GM19468 (cell line): ENCODE data around the gene RRP36.
"Not testable (repeated sequence)": the region's sequence is repeated elsewhere in the genome, so short reads cannot be mapped to it uniquely, and the experiment has no call there.

Experiments used
- ATAC-seq: cut with Tn5 transposase; IDR thresholded peaks from one replicate; pipeline ENCODE4 v1.9.1; 2021; ENCODE audit warnings: mild to moderate bottlenecking, moderate library complexity, moderate number of reproducible peaks; ENCODE audit not compliant: unreplicated experiment; ENCODE audit errors: extremely low read depth

RRP36 gene

DNA sequence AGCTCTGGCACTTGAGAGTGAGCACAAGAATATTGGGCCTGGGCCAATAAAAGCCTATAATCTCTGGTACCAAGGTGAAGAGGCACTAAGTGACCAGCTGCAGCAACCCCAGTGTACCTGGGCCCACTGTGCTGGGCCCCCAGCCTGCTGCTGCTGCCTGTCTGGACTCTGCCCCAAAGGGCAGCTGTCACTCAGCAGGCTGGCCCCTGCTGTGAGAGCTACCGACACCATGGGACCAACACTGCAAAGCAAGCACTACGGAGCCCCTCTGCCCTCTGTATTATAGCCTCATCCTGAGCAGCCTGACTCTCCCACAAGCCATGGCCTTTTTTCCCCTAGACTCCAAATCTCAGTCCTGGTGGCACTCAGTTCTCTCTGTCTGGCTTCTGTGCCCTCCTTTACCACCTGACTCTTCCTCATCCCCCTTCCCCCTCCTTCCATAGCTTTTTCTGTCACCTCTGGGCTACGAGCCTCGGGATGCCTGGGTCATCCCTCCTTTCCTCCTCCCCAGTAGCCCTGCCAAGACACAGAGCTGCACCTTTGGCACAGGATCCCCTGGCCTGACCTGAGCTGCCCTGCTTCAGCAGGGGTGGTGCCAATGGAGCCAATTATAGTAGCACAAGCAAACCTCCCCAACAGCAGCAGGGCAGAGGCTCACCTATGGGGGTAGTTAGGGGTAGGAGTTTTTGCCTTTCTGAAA lies 14.2 kb downstream of the RRP36 start:
- ATAC-seq, result no peak

DNA sequence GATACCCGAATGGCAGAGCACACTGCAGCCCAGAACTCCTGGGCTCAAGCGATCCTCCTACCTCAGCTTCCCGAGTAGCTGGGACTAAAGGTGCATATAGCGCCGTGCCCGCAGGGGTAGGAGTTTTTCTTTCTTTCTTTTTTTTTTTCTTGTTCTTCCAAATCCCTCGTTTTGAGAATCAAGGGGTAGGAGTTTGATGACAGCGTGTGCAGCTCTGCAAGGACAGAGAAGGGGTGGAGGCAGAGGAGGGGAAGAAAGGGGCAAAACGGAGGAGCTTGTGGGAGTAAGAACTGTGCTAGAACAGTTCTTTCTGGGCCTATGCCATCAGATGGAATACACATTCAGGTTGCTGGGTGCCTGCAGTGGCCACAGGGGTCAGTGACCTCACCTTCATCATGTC lies 15.3 kb downstream of the RRP36 start:
- ATAC-seq, result no peak

GRCh38 chr6:43037197-43037596 lies 15.8 kb downstream of the RRP36 start:
- ATAC-seq, result no peak

GRCh38 chr6:43037706-43038105 lies 16.3 kb downstream of the RRP36 start:
- no peak for ATAC-seq

GRCh38 chr6:43038727-43039126 lies 17.3 kb downstream of the RRP36 start:
- ATAC-seq, result no peak

DNA sequence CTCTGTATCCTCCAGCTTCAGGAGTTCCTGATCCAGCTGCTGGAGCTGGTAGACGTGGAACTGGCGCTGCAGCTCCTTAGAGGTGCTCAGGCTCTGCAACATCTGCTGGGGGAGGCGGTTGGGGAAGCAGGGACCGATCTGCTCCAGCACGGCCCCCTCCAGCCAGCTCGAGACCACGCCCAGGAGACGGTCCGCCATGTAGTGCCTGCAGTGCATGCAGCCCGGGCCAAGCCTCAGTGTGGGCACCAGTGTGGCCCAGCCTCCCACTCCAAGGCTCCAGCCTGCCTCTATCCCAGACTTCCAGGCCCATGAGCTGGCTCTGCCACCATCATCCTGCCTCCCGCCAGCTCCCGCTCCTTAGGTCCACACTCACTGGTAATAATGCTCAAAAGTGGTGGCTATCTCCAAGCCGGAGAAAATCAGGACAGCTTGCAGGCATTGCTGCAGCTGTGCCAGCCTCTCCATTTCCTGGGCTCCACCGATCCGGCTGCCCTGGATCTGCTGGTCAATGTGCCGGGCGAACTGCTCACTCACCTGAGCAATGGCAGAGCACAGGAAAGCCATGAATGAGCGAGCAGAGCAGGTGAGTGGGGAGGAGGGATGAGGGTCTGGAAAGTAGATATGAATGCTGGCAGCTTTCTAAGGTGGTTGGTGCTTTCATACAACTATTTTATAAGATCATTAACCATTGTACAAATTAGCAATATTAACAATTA lies 19.3 kb downstream of the RRP36 start:
- ATAC-seq, result no peak

GRCh38 chr6:43041475-43041874 lies 20.1 kb downstream of the RRP36 start:
- ATAC-seq, result not testable (repeated sequence)

DNA sequence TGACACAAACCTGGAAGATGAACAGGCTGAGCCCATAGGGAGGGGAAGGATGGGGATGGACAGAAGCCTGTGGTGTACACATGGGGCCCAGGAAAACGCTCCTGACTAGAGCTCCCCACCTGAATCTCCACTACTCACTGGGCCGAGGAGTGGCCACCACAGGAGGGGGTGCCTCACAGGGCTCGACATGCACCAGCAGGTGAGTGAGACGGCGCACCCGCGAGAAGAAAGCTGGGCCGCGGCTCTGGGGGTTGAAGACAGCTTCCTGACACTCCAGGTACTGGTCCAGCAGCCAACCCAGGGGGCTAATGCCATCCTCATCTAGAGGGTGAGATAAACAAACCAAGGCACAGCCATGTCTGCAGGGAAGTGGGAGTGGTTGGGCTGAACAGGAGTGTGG lies 21.9 kb downstream of the RRP36 start:
- no peak for ATAC-seq

DNA sequence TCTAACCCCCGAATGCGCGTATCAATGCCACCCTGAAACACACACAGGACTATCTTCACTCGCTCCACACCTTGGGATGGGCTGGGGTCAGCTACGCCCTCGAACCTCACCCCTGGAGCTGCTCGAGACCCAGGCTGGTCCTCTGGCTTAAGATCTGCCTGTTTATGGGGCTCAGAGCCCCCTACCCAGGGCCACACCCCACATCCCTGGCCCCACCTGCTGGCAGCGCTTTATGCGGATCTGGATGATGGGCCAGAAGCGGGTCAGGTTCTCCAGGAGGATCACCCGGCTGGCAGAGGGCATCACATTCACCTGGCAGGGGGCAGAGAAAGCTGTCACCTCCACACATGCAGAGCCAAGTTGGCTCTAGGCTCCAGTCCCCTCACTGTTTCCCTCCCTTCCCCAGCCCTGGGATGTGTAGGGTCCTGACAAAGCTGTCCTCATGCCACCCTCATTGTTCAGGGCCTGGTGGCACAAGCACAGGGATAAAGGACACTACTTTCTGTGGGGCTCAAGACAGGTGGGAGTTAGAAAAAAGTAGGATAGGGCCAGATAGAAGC lies 24.0 kb downstream of the RRP36 start:
- no peak for ATAC-seq

DNA sequence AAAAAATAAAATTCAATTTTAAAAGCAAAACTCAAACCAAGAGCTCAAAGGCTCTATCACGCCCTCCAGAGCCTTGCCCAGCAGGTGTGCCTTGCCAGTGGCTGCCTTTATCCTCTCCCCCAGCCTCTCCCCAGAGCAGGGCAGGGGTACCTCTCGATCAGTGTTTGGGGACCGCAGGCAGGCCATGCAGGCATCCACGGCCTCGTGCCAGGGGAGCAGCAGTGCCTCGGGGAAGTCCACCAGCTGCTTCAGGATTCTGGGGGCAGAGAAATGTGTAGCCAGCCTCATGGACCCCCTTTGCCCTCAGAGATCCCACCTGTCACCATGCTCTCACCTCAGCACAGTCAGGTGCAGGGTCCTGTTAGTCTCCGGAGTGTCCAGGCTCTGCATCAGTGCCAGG lies 26.6 kb downstream of the RRP36 start:
- no peak for ATAC-seq

- ATAC-seq, result no peak
Measured at GRCh38 chr6:43050981-43051380, 29.6 kb downstream of the RRP36 start.

DNA sequence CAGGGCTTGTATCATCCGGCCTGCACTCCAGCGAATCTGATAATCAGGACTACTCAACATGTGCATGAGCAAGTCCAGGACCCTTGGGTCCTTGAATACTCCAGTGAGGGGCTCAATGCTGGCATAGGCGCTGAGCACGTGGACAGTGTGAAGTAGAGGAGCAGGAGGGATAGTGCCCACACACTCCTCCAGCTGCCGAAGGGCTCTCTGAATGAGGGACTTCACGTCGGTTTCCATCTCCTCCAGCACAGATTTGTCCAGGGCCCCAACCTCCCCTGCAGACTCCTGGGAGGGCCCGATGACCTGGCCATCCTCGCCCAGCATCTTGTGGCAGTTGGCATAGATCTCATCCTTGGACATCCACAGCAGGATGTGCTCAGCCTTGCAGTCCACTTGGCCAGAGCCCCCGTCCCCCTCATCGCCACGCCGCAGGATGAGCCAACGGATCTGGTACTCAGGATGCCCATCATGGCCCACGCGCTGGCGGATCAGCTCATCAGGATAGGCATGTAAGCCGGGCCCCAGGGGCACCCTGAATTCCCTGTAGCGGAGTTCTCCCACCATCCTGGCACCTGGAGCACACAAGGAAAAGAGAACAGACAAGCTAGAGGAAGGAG lies 30.9 kb downstream of the RRP36 start:
- no peak for ATAC-seq

DNA sequence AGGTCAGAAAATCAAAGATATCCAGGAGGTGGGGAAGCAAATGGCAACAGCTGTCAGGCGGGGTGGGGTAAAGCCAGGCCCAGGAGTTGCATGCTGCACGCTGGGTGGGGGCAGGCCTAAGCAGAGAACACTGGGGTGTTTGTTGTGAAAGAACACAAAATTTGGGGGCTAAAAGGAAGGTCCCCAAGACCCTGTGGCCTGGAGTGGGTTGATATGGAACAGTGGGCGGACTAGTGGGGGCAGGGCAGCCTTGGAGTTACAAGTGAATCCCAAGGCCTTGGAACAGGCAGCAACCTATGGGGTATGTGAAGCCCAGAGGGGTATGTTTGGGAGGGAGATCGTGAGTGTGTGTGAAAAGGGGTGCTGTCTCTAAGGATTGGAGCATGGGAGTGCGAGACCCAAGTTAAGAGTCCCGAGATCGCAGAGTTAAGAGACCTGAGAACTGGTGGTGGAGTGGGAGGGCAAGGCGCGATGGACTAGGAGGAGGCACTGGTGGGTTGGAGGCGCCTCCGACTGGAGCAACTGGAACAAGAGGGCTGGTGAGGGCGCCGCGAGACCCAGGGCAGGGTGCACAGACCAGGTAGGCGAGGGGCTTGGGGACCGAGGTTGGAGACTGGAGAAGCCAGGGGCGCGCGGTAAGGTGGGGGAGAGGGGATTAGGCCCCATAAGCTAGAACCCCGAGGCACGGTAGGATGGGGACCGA lies 31.6 kb downstream of the RRP36 start:
- no peak for ATAC-seq

DNA sequence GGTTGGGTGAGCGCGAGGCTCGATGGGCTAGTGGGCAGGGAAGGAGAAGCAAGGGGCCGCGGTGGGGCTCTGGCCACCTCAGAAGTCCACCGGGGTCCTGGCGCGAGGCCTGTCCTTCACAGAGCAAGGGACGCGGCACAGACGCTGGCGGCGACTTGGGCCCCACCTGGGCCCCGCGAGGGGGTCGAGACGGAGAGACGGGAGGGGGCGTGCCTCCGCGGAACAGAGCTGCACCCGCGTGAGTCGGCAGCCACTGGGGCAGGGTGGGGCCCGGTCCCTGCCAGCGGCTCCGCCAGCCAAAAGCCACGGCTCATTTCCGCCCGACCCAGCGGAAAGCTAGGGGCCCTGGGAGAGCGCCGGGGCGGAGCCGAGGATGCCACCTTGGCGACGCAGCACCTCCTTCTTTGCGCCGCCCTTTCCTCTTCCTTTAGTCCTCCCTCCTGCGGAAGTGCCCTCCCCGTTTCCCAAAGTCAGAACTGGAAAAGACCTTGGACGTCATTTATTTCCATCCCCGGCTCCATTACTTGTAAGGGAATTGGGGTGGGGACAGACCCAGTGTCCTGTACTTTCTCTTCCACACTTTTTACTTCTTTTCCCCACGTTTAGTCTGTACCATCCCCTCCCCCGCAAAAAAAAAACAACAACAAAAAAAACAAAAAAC lies 32.3 kb downstream of the RRP36 start, which contains the start of gene CUL7:
CUL7 (minus strand) TSS at position 307 of the 661 bp plus-strand sequence. CDS start 1,063 bp downstream, outside the sequence.
- peak; percentile 77 for ATAC-seq

DNA sequence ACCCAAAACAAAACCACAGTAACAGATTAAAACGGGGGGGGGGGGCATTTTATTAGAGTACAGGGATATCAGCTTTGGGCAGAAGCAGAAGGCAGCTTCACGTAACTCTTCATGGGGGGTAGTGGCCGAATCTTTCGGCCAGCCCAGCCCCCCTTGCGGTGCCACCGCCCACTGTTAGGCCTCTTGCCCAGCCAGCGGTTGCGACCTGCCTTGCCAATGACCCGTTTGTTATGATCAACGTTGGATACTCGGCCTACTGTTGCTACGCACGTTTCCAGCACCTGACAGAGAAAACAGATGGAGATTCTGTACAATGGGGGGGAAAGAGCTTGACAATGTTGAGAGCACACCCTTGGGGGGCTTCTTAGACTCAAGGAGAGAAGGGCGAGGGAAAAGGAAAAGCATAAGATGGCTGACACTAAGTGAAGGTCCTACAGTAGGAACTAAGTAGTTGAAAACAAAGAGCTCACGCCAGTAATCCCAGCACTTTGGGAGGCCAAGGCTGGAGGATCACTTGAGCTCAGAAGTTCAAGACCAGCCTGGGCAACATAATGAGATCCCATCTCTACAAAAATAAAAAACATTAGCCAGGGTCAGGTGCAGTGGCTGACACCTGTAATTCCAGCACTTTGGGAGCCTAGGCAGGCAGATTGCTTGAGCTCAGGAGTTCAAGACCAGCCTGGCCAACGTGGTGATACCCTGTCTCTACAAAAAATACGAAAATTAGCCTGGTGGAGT lies 33.0 kb downstream of the RRP36 start:
- ATAC-seq, result no peak

DNA sequence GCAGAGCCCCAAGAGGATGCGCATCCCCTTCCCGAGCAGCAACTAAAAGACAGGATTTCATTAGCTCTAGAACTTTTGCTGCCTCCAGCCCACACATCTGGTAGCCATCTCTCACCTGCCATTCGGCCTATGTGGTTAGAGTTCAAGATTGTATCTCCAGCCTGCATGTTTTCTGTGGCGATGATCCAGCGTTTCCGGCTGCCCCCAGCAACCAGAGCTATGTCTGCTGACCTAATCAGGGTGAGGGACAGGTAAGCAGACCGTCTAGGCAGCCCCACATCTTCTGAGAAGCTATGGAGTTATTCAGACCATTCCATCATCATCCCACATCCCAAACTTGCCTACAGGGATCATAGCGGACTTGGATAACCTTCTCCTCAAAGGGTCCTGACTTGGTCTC lies 34.5 kb downstream of the RRP36 start:
- no peak for ATAC-seq

DNA sequence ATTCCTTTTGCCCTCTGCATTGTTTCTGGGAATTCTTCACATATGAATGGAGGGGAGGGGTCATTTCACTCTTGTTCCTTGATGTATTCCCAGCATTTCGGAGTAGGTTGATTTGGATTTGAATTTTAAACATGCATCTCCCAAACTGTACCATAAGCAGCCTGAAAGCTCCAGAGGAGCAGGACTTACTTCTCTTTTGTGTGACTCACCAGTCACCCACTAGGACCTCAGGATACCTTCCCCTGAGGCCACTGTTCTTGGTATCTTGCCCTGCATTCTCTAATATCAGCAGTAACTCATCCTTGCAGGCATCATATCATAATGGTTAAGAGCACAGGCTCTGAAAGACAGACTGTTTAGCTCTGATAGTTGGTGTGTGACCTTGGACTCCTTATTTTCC lies 37.1 kb downstream of the RRP36 start:
- ATAC-seq, result no peak

GRCh38 chr6:43059168-43060033 lies 38.0 kb downstream of the RRP36 start, which contains the start of the genes KLC4 and MRPL2:
KLC4 (plus strand) TSS chr6:43059631; CDS start chr6:43061336, 1,705 bp downstream.
MRPL2 (minus strand) TSS chr6:43059434; CDS start chr6:43059381, 53 bp downstream.
- peak; percentile 85 for ATAC-seq
